Transverse colon (tissue), 4 donors: ENCODE measurements around the gene ARL8B. TPM values are rescaled to one million over a fixed set of nuclear protein-coding genes. Genes with fewer than 3 reads are reported as not detected.

ENCODE experiments used
- DNase-seq: peaks from one replicate; pipeline ENCODE4 v3.0.0-alpha.2; 2019
- H3K27ac ChIP-seq, 4 donors: fragments of 200-600 bp; sonication (generic); 2 replicates each; pipeline ENCODE4 v1.5.1; 2016 to 2018; ENCODE audit warnings: inconsistent platforms in 4 of 4
- H3K27me3 ChIP-seq: fragments of 200-600 bp; sonication (generic); 2 replicates; pipeline ENCODE4 v1.5.1; 2017; ENCODE audit warnings: inconsistent platforms
- H3K36me3 ChIP-seq, 4 donors: fragments of 200-600 bp; sonication (generic); 2 replicates each; pipeline ENCODE4 v1.5.1; 2017 to 2019; ENCODE audit warnings: inconsistent platforms in 4 of 4
- H3K4me1 ChIP-seq, 4 donors: fragments of 200-600 bp; sonication (generic); 2 replicates each; pipeline ENCODE4 v1.5.1; 2017 to 2020; ENCODE audit warnings: inconsistent platforms in 4 of 4
- H3K4me3 ChIP-seq, 4 donors: fragments of 200-600 bp; sonication (generic); 1 replicate in 1 of 4; 2 replicates in 3 of 4; pipeline versions ENCODE4 v1.5.1 to v1.6.1; 2017 to 2019; ENCODE audit warnings: inconsistent platforms in 4 of 4
- H3K9me3 ChIP-seq, 2 donors: fragments of 200-600 bp; sonication (generic); 2 replicates each; pipeline ENCODE4 v1.5.1; 2017 to 2019; ENCODE audit warnings: inconsistent platforms in 2 of 2
- CTCF ChIP-seq, 5 experiments: fragments of 200-600 bp in 3 of 5; fragments of 450-650 bp in 2 of 5; sonication (generic) in 3 of 5; IDR thresholded peaks; 1 replicate in 2 of 5; 2 replicates in 3 of 5; pipeline ENCODE4 v1.5.1; 2016 to 2017; ENCODE audit warnings: antibody characterized with exemption in 5 of 5, inconsistent platforms in 3 of 5, mild to moderate bottlenecking in 2 of 5, moderate library complexity in 1 of 5
- EP300 ChIP-seq: sonication (generic); formaldehyde crosslinking; IDR thresholded peaks from one replicate; pipeline ENCODE4 v1.6.1; 2017; ENCODE audit warnings: antibody characterized with exemption, low read depth
- POLR2A ChIP-seq: fragments of 450-650 bp; IDR thresholded peaks from one replicate; pipeline ENCODE4 v1.6.1; 2016; ENCODE audit warnings: antibody characterized with exemption, mild to moderate bottlenecking, moderate library complexity
- POLR2AphosphoS5 ChIP-seq, 3 donors: sonication (generic); formaldehyde crosslinking; IDR thresholded peaks; one replicate each; pipeline ENCODE4 v1.6.1; 2016; ENCODE audit warnings: antibody characterized with exemption in 3 of 3
- WGBS, 2 donors: methylation state at CpG; one replicate each; pipeline ENCODE4 v1.1.5; 2018; ENCODE audit warnings: low coverage in 1 of 2; 5-methylcytosine and 5-hydroxymethylcytosine counted together
- in situ Hi-C, 4 donors: fragments of 200-750 bp; cut with MboI; loops; one replicate each; pipeline versions ENCODE4 v1.15.0 to v1.15.1; 2017; ENCODE audit warnings: low sequenced_read_pairs in 3 of 4, low pct_ligation_motif_present in 1 of 4, low pct_unique_long_range_greater_than_20kb in 1 of 4
- intact Hi-C: fragments of 100-400 bp; cut with DNase I; formaldehyde crosslinking; loops from one replicate; pipeline ENCODE4 v1.15.1; 2023; ENCODE audit warnings: low total_unique reads
- total RNA-seq, 4 donors: library from RNA; depleted of rRNA; stranded (reverse); fragments of >200 nt; gene quantifications; one replicate each; pipeline ENCODE4 v1.1.0, GENCODE V29; 2016

The ARL8B gene
- total RNA-seq, 4 donors from 2014 or later = 13.1 to 47.2 (median 31.9) TPM

DNA sequence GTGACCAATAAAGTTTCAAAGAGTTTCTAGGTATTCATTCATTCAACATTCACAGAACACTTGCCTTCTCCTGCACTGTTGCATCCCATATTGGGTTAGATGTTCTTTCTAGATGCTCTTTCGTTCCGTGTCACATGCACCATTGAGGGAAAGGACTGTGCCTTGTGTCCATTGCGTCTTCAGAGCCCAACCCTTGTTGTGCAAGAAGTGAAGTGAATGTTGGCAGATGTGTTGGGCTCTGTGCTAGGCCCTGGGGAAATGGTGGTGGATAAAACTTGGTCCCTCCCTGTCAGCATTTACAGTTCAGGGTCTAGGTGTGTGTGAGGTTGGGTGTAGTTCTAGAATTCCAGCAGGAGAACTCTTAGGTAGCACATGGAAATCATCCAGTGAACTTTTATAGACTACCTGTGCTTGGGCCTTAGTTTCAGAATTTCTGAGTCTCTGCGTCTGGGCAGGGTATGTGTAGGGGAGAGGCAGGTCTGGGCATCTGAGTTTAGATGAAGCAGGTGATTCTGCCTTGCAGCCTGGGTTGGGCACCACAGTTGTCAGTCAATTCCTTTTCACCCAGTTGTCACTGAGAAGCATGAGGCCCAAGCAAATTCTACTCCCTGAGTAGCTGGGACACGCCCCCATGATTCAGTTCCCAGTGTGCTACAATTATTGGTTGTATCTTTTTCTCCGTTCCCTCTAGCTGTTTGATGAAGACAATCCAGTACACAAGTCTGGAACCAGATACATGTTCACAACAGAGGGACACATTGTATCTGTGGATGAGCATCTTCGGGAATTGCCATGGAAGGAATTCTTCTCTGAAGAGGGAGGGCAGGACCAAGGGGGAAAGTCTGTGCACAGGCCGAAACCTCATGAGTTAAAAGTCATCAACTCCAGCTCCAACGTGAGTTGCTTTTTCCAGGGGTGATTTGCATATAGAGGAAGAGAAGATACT is 90.8 kb downstream of the ARL8B start:
- in situ Hi-C loops (no loop called here), intact Hi-C loops (no loop called here)
- Histone ChIP-seq H3K4me3 (no peak overlapping the region), H3K27me3 (no peaks in the 10 kb centered on the region), H3K36me3 (peaks cover 0 to 79% (median 33%) of the 10 kb centered on the region in 4 donors), H3K9me3 (no peaks in the 10 kb centered on the region), H3K4me1 (peaks cover 0 to under 1% (median 0%) of the 10 kb centered on the region in 4 donors), H3K27ac (no peak overlapping the region)
- TF ChIP-seq POLR2A (no peak), POLR2AphosphoS5 (IDR thresholded peaks at IDR 0.05) (no peak)
- 72 to 87% methylated on average over 4 to 9 of the region's 9 CpGs for WGBS, 2 donors
- no peak for DNase-seq

DNA sequence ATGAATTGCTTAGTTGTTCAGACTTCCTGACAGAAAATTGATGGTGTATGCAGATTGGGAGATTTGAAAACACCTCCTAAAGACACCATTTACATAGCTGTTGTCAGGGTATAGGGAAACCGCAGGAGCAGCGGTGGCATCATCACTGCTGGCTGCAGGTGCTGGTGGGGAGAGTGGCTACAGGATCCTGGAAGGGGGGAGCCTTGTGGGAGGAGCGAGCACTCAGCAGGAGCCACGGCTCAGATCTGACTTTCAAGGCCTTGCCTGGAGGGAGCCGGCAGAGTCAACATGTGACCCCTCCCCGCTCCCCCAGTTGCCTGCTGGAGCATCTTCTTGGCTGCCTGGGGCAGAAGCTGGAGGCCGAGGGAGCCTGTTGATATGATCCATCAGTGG is 91.5 kb downstream of the ARL8B start:
- Histone ChIP-seq H3K9me3 (no peaks in the 10 kb centered on the region), H3K4me3 (no peak overlapping the region), H3K27ac (no peak overlapping the region), H3K36me3 (peaks cover 0 to 73% (median 30%) of the 10 kb centered on the region in 4 donors), H3K27me3 (no peaks in the 10 kb centered on the region), H3K4me1 (peaks cover 0 to 4% (median 2%) of the 10 kb centered on the region in 4 donors)
- TF ChIP-seq CTCF (IDR thresholded peaks at IDR 0.05) = no peak
- TF ChIP-seq POLR2AphosphoS5 (IDR thresholded peaks at IDR 0.05) = no peak
- TF ChIP-seq POLR2A = no peak
- no peak for TF ChIP-seq EP300
- WGBS, 2 donors = 80 to 87% methylated on average over 1 to 7 of the region's 7 CpGs
- DNase-seq = no peak
- intact Hi-C loops (no loop called here), in situ Hi-C loops (no loop called here)

GRCh38 chr3:5214352-5214751 is 92.3 kb downstream of the ARL8B start:
- DNase-seq = no peak
- Histone ChIP-seq H3K36me3 (peaks cover 0 to 75% (median 26%) of the 10 kb centered on the region in 4 donors), H3K9me3 (no peaks in the 10 kb centered on the region), H3K4me1 (peaks cover 0 to 6% (median 2%) of the 10 kb centered on the region in 4 donors), H3K27me3 (no peaks in the 10 kb centered on the region), H3K27ac (no peak overlapping the region), H3K4me3 (no peak overlapping the region)
- in situ Hi-C loops = no loop called here
- TF ChIP-seq POLR2AphosphoS5 (IDR thresholded peaks at IDR 0.05) (no peak), EP300 (no peak), CTCF (IDR thresholded peaks at IDR 0.05) (no peak), POLR2A (no peak)
- intact Hi-C loops = no loop called here
- WGBS, 2 donors = 64 to 80% methylated on average over 7 to 9 of the region's 9 CpGs

- in situ Hi-C loops = no loop called here
- no peak for TF ChIP-seq POLR2A
- no peak for TF ChIP-seq POLR2AphosphoS5 (IDR thresholded peaks at IDR 0.05)
- TF ChIP-seq EP300 = no peak
- no peak for TF ChIP-seq CTCF (IDR thresholded peaks at IDR 0.05)
- intact Hi-C loops = no loop called here
- Histone ChIP-seq H3K36me3 (peaks cover 0 to 52% (median 13%) of the 10 kb centered on the region in 4 donors), H3K27me3 (no peaks in the 10 kb centered on the region), H3K4me3 (no peak overlapping the region), H3K27ac (no peak overlapping the region), H3K9me3 (no peaks in the 10 kb centered on the region), H3K4me1 (peaks cover 0 to 16% (median 2%) of the 10 kb centered on the region in 4 donors)
- 58 to 66% methylated on average over 5 to 9 of the region's 9 CpGs for WGBS, 2 donors
- no peak for DNase-seq
These were observed 95.9 kb downstream of the ARL8B start for GRCh38 chr3:5217824-5218595.
